Measurements from ENCODE around the gene PATZ1. TPM values are rescaled to one million over a fixed set of nuclear protein-coding genes. Genes with fewer than 3 reads are reported as not detected.

PATZ1 gene
- total and polyA plus RNA-seq, 2 of the 4 experiments (the other 2 are of a cell fraction): 6.5 to 10.5 TPM

GRCh38 chr22:31342389-31343140 lies 3.6 kb downstream of the PATZ1 start:
- no peak for DNase-seq
- no peak overlapping the region for H3K27ac ChIP-seq (ENCODE audit: insufficient read depth, low read length)
- WGBS, 2 experiments (ENCODE audit: extremely low coverage in 2 of 2, insufficient read length in 1 of 2): no CpG with 5 or more reads among the region's 16 CpGs
- H3K9me1 ChIP-seq (ENCODE audit: insufficient read depth, low read length): peaks cover 26% of the 10 kb centered on the region
- H3K36me3 ChIP-seq (ENCODE audit: control insufficient read depth, insufficient read depth, low read length): peaks cover 49% of the 10 kb centered on the region
- dilution Hi-C loops (cut with HindIII; ENCODE audit: low sequenced_read_pairs, unreplicated experiment) (no loop called here), in situ Hi-C loops (cut with MboI; ENCODE audit: low sequenced_read_pairs) (loop anchor here (10.0 kb wide), 1 partner anchor 58 kb away; no protein-coding TSS in a partner anchor), intact Hi-C loops (cut with micrococcal nuclease) (no loop called here)
- peak overlapping the region in 1 of 2 experiments; percentile 9; a peak in 2 of 4 replicates for H4K8ac ChIP-seq (ENCODE audit: low read depth in 2 of 2, low read length in 2 of 2)
- H3K27me3 ChIP-seq (ENCODE audit: control insufficient read depth, insufficient read depth, low read length): no peaks in the 10 kb centered on the region
- BruUV-seq (replicated peaks): no TSS peak
- H3K4me3 ChIP-seq (ENCODE audit: insufficient read depth, low read depth, low read length): no peak overlapping the region
- H2AK9ac ChIP-seq (replicated peaks; ENCODE audit: low read depth, low read length, poor library complexity): peak overlapping the region; percentile 92
- H4K91ac ChIP-seq (ENCODE audit: insufficient read depth, low read depth, low read length): no peak overlapping the region
- CTCF ChIA-PET: interaction anchor here (0.8 kb wide), 1 partner anchor 29 kb away, joined by 4 read pairs; no protein-coding TSS in a partner anchor
- no peak for ATAC-seq (ENCODE audit: low read depth)
- no peak overlapping the region for H4K5ac ChIP-seq (ENCODE audit: low read depth, low read length)
- H2AFZ ChIP-seq (replicated peaks; ENCODE audit: low read length, poor library complexity): peak overlapping the region; percentile 49
- 0 out of 2 replicates have a peak overlapping the region, but pooled peaks have one; percentile 33 for H2AK5ac ChIP-seq (ENCODE audit: low read depth, low read length)
- H3K9ac ChIP-seq (ENCODE audit: low read depth, low read length): 0 out of 2 replicates have a peak overlapping the region, but pooled peaks have one; percentile 2
- H2BK5ac ChIP-seq (ENCODE audit: low read depth, low read length, poor library complexity, severe bottlenecking): no peak overlapping the region
- H3K4me1 ChIP-seq (ENCODE audit: control insufficient read depth, insufficient read depth, low read length): peaks cover 30% of the 10 kb centered on the region
- H3K4me2 ChIP-seq (ENCODE audit: low read depth, low read length): peak overlapping the region; percentile 66; the same call in 1 of the 2 replicates
- POLR2A ChIA-PET (ENCODE audit: unreplicated experiment): no interaction called here
- H3K9me3 ChIP-seq (ENCODE audit: control insufficient read depth, insufficient read depth, low read length): no peaks in the 10 kb centered on the region
- 0 out of 2 replicates have a peak overlapping the region, but pooled peaks have one; percentile 20 for H3K14ac ChIP-seq (replicated peaks; ENCODE audit: low read depth, low read length)
- H4K20me1 ChIP-seq (ENCODE audit: insufficient read depth, low read length): peaks cover 65% of the 10 kb centered on the region
- H3K79me1 ChIP-seq (ENCODE audit: low read depth in 1 of 2, low read length in 2 of 2): peaks cover 29 to 88% of the 10 kb centered on the region in 2 experiments
- H3K18ac ChIP-seq (ENCODE audit: low read depth, low read length): no peak overlapping the region
- no peak overlapping the region for H2BK15ac ChIP-seq (ENCODE audit: low read depth, low read length)
- H2BK120ac ChIP-seq (ENCODE audit: low read depth, low read length): no peak overlapping the region
- peak overlapping the region; percentile 71; the same call in 1 of the 2 replicates for H3K23ac ChIP-seq (ENCODE audit: low read depth, low read length)
- H2BK20ac ChIP-seq (ENCODE audit: low read depth, low read length): no peak overlapping the region
- H3K56ac ChIP-seq (ENCODE audit: extremely low read depth, insufficient read depth, low read length): no peak overlapping the region
- H3K4ac ChIP-seq (ENCODE audit: low read depth, low read length): peak overlapping the region; percentile 12; the same call in 1 of the 2 replicates
- TF ChIP-seq MAFK (IDR thresholded peaks at IDR 0.05; ENCODE audit: low read depth, low read length): no peak
- TF ChIP-seq CHD1 (IDR thresholded peaks at IDR 0.05; ENCODE audit: low read depth, low read length): no peak
- TF ChIP-seq POLR2A (IDR thresholded peaks at IDR 0.05; ENCODE audit: low read depth, low read length): no peak
- no peak for TF ChIP-seq MXI1 (IDR thresholded peaks at IDR 0.05; ENCODE audit: borderline replicate concordance, low read depth, low read length)
- no peak for TF ChIP-seq RFX5 (IDR thresholded peaks at IDR 0.05; ENCODE audit: low read depth, low read length)
- TF ChIP-seq MAZ (IDR thresholded peaks at IDR 0.05; ENCODE audit: borderline replicate concordance, low read depth, low read length): no peak
- TF ChIP-seq, protein P1, sequence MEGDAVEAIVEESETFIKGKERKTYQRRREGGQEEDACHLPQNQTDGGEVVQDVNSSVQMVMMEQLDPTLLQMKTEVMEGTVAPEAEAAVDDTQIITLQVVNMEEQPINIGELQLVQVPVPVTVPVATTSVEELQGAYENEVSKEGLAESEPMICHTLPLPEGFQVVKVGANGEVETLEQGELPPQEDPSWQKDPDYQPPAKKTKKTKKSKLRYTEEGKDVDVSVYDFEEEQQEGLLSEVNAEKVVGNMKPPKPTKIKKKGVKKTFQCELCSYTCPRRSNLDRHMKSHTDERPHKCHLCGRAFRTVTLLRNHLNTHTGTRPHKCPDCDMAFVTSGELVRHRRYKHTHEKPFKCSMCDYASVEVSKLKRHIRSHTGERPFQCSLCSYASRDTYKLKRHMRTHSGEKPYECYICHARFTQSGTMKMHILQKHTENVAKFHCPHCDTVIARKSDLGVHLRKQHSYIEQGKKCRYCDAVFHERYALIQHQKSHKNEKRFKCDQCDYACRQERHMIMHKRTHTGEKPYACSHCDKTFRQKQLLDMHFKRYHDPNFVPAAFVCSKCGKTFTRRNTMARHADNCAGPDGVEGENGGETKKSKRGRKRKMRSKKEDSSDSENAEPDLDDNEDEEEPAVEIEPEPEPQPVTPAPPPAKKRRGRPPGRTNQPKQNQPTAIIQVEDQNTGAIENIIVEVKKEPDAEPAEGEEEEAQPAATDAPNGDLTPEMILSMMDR (conservative IDR thresholded peaks at IDR 0.05; ENCODE audit: low read depth, low read length): no peak
- TF ChIP-seq RCOR1 (IDR thresholded peaks at IDR 0.05; ENCODE audit: insufficient replicate concordance, low read length): no peak
- TF ChIP-seq, protein P2, sequence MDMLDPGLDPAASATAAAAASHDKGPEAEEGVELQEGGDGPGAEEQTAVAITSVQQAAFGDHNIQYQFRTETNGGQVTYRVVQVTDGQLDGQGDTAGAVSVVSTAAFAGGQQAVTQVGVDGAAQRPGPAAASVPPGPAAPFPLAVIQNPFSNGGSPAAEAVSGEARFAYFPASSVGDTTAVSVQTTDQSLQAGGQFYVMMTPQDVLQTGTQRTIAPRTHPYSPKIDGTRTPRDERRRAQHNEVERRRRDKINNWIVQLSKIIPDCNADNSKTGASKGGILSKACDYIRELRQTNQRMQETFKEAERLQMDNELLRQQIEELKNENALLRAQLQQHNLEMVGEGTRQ (IDR thresholded peaks at IDR 0.05; ENCODE audit: low read depth, low read length): no peak
- no peak for TF ChIP-seq SMC3 (IDR thresholded peaks at IDR 0.05; ENCODE audit: low read depth, low read length)
- TF ChIP-seq BHLHE40 (IDR thresholded peaks at IDR 0.05; ENCODE audit: low read depth, low read length): no peak
- no peak for TF ChIP-seq RAD21 (IDR thresholded peaks at IDR 0.05; ENCODE audit: low read length)
- TF ChIP-seq FOS (IDR thresholded peaks at IDR 0.05; ENCODE audit: low read depth, low read length): no peak
- TF ChIP-seq CEBPB (IDR thresholded peaks at IDR 0.05; ENCODE audit: low read depth, low read length): no peak
- no peak for TF ChIP-seq NFE2L2 (IDR thresholded peaks at IDR 0.05; ENCODE audit: low read depth, low read length)

Data from IMR-90 (cell line).